ENCODE data around the gene PRR18.

Gene PRR18

DNA sequence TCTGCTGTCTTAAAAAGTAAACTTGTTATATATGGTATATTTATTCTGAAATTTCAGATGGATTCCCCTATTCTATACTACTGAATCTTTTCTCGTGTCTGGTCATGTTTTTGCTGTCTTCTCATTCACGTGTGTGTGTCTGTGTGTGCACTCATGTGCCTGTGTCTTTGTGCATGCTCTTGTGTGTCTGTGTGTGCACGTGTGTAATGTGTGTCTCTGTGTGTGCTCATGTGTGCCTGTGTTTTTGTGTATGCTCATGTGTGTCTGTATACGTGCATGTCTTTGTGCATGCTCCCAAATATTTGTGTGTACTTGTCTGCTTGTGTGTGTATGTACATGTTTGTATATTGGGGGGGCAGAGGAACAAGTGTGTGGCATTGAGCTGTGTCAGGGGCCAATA is 34.0 kb downstream of the PRR18 start:
- DNase-seq = no peak

- no peak for DNase-seq
Observed at GRCh38 chr6:166271376-166271765, 36.8 kb downstream of the PRR18 start.

GRCh38 chr6:166270706-166271375 is 37.4 kb downstream of the PRR18 start:
- no peak for DNase-seq

DNA sequence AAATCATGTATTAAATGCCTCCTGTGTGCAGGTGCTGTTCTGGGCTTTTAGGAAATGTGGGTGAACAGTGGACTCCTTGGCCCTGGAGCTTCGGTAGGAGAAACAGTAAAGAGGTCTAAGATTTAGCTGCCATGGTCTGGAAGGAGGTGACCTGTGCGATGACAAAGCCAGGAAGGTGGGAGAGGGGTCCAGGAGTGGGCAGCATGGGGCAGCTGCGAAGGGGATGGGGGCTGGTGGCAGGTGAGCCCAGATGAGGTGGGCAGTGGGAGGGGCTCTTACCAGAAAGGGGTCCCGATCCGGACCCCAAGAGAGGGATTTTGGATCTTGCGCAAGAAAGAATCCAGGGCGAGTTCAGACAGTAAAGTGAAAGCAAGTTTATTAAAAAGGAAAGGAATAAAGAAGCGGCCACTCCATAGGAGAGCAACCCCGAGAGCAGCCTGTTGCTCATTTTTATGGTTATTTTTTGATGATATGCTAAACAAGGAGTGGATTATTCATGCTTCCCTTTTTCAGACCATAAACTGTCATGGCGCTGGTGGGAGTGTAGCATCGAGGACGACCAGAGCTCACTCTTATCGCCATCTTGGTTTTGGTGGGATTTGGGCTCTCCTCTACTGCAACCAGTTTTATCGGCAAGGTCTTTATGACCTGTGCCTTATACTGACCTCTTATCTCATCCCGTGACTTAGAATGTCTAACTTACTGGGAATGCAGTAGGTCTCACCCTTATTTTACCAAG is 38.7 kb downstream of the PRR18 start:
- no peak for DNase-seq

GRCh38 chr6:166268431-166268830 is 39.8 kb downstream of the PRR18 start:
- no peak for DNase-seq

- no peak for DNase-seq
Observed at GRCh38 chr6:166267526-166267925, 40.7 kb downstream of the PRR18 start.

- DNase-seq = no peak
Observed at GRCh38 chr6:166266336-166266735, 41.9 kb downstream of the PRR18 start.

DNA sequence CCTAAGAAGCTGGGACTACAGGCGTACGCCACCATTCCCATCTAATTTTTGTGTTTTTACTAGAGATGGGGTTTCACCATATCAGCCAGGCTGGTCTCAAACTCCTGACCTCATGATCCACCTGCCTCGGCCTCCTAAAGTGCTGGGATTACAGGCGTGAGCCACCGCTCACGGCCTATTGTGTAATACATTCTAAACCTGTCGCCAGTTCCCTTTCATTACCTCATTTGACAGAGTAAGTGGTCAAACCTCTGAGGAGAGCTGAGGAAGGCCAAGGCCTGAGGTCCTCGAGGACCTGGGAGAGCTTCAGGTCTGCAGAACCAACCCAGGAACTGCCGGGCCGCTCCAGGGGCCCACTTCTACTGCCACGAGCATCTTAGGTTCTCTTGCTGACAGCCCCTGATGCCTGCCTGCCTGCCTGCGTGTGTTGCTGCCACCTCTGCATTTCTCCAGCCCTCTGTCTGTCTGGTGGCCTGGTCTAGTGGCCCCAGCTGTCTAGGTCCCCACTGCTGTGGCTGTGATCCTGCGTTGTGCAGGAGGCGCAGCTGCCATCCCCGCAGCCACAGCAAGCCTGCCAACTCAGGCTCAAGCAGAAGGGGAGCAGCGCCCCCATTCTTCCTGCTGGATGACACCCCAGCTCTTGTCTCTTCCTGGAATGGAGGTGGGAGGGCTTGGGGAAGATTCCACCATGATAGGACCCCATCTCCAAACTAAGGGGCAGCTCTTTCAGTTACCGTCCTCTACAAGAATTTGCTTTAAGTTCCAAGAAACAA is 45.3 kb downstream of the PRR18 start:
- no peak for DNase-seq

DNA sequence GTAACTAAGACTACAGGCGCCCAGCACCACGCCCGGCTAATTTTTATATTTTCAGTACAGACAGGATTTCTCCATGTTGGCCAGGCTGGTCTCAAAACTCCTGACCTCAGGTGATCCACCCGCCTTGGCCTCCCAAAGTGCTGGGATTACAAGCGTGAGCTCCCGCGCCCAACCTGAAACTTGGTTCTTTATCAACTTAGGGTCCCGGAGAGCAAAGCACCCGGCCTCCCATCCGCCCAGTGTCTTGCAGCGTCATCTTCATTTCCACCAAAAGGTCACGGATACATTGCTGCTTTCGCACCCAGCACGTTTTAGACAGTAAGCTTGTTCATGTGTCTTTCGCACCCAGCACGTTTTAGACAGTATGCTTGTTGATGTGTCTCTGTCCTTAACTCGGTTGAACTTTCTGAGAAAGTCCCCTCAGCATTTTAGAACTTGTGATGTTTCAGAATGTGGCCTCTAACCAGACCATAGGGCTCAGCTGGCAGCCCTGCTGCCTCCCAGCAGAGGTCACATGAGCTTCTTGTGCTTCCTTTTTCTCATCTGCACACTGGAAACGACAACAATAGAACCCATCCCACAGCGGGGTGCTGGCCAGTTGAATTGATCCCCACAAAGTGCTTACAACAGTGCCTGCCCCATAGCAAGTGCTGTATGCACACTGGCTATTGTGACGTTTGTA is 48.8 kb downstream of the PRR18 start:
- no peak for DNase-seq

DNA sequence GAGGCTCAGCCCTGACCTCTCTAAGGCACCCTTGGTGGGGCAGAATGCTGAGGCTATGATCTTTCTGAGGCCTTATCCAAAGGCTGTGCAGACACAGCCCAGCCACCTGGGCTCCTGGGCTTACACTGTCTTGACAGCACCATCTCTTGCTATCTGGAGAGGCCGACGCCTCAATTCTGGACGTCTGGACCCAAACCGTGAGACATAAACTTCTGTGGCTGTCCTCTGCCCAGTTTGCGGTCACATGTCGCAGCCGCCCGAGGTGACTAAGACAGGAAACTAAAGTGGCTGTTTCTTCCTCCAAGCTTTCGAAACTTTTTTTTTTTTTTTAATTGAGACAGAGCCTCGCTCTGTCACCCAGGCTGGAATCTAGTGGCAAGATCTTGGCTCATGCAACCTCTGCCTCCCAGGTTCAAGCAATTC is 49.3 kb downstream of the PRR18 start:
- no peak for DNase-seq

DNA sequence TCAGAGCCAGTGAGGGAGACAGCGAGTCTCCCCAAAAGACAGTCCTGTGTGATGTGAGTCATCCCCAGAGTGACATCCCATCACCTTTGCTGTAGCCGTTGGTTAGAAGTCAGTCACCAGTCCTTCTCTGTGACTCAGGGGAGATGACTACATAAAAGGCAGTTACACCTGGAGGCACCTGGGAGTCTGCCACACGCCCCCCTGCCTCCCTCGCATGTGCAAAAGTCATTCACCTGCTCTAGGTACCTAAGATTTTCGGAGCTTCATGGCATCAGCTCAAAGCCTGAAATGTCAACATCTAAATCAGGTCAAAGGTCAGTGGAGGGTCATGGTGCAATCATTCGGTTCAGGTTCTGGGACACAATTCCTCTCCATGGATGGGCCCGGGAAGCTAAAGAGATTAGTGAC is 50.3 kb downstream of the PRR18 start:
- peak; percentile 43 for DNase-seq
